GM19025 (cell line): ENCODE results near the gene SLC3A2.

ENCODE experiments used
- ATAC-seq: cut with Tn5 transposase; IDR thresholded peaks from one replicate; pipeline ENCODE4 v1.9.1; 2021; ENCODE audit warnings: mild to moderate bottlenecking, low read depth, moderate library complexity; ENCODE audit not compliant: unreplicated experiment

SLC3A2 gene

DNA sequence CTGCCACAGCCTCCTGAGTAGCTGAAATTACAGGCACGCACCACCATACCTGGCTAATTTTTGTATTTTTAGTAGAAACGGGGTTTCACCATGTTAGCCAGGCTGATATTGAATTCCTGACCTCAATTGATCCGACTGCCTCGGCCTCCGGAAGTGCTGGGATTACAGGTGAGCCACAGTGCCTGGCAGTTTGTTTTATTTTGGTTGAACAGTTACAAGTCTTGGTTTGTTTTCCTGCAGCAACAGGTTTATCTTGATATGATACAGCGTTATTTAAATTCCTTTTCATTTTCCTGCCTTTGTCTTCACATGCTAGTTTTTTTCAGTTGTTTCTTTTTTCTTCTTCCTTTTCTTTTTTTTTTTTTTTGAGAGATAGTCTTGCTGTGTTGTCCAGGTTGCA lies 4.0 kb upstream of the SLC3A2 start:
- ATAC-seq = no peak

DNA sequence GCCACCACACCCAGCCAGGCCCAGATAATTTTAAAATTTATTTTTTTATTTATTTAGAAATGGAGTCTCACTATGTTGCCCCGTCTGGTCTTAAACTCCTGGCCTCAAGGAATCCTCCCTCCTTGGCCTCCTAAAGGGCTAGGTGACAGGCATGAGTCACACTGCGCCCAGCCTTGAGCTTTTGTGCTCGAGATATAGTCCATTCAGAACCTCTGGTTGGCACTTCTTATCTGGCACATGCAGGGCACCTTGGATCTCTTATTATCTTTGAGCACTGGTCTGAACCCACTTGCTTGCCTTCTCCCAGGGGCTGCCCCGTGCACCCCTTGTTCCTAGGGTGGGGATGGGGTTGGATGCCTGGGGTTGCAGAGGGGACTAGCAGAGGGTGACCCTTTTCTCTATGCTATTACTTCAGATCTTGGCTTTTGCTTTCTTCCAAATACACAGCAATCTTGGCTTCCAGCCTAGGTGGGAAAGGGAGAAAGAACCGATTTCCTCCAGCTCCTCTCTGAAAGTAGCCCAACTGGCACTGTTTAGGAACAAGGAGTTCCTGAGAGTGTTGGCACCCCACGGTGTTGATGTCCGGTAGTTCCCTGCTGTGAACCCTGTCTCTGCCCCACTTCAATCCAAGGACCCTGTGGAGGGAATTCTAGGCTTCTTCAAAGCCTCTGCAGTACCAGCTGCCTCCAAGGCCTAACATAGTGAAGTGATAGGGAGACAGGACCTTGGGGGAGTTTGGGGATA lies 1.3 kb upstream of the SLC3A2 start:
- no peak for ATAC-seq

DNA sequence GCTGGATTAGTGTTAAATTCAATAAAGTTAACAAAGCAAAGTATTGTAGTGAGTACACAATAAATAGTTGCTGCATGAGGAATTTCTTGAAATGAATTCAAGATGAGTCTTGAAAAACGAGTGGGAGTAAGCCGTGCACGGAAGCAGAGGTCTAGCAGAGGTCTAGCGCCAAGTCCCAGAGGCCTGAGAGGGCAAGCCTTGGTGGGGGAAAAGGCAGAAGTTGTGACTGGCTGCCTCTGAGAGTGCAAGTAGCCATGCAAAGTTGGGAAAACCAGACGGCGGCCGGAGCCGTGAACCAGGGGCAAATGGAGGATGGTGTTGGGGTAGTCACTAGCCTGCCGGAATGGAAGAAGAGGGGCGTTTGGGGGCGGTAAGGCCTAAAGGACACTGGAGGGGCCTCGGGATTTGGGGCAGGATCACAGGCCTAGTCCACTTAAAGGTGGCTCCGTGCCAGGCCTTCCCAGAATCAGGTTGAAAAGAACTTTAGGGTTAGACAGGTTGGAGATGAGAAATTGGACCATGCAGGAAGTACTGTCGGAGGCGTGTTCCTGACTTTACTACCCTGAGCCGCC lies 379 bp upstream of the SLC3A2 start:
- peak; percentile 7 for ATAC-seq

DNA sequence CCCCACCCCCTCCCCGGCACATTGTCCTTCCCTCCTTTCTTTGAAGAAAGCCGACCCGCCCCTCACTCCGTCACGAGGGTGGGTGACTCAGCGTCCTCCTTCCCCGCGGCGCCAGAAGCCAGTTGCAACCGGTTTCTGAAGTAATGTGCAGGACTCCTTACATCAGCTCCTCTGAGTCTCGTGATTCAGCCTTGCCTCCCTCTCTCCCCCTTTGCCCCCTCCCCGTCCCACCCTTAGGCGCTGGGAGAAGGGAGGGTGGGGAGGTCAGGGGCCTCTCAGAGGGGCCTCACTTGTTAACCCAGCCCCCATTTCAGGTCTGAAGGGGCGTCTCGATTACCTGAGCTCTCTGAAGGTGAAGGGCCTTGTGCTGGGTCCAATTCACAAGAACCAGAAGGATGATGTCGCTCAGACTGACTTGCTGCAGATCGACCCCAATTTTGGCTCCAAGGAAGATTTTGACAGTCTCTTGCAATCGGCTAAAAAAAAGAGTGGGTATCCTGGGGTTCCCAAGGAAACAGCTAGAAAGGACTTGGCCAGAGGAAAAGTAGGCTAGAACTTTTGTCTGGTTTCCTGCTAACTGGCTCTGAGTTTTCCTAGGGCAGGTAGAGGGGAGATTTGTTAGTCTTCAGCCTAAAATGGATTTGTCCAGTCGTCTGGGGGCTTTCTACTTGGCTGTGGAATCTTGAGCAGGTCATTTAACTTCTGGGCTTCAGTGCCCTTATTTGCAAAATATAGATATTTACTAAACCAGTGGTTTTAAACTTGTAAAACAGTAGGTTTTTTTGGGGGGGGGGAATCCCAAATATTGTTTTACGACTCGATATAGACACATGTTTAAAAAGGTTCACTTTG lies 1.1 kb downstream of the SLC3A2 start:
- peak; percentile 26 for ATAC-seq

DNA sequence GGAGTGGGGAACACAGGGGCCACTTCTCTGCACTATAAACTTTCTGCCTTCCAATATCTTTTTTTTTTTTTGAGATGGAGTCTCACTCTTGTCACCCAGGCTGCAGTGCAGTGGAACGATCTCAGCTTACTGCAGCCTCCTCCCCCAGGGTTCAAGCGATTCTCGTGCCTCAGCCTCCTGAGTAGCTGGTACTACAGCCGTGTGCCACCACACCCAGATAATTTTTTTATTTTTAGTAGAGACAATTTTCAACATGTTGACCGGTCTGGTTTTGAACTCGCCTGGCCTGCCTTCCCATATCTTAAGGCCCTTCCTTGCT lies 1.7 kb downstream of the SLC3A2 start:
- no peak for ATAC-seq

DNA sequence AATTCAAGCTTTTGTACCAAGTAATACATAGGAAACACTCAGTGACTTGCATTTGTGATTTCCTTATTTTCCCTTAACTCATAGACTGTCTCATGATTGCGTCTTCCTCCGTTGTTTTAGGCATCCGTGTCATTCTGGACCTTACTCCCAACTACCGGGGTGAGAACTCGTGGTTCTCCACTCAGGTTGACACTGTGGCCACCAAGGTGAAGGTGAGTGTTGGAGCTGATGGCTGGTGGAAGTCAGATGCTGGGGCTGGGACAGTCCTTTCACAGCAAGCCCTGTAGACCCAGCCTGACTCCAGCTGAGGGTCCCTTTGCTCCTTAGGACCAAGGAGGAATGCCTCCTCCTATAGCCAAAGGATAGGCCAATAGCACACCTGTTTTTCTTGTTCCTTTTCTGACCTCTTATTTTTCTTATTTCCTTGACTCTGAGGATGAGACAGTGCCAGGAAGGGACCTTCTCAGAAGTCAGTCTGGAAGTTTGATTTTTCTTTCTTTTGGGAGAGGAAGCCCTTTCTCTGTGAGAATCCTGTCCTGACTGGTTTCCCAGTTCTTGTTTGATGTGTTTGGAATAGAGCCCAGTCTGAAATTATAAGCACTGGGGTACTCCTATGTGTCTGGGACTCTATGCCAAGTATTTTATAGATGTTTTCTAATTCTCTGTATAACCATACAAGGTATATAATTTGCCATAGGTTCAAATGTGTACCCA lies 2.2 kb downstream of the SLC3A2 start:
- ATAC-seq = no peak

DNA sequence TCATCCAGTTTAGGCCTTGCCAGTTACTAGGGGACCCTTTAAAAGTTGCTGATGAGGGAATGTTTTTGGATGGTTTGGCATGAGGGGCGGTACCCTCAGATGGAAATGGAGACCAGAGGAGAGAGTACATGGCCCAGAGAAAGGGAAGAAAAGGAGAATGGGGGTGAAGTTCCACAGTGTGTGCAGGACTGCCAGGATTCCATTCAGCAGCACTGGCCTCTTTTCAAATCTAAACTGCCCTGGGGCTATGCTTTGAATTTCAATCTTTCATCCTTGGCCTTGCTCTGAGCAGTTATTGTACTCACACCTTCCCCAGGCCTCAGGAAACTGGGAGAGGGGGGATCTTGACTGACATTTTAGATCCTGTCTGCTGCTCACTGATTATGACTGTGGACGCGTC lies 3.0 kb downstream of the SLC3A2 start:
- no peak for ATAC-seq

DNA sequence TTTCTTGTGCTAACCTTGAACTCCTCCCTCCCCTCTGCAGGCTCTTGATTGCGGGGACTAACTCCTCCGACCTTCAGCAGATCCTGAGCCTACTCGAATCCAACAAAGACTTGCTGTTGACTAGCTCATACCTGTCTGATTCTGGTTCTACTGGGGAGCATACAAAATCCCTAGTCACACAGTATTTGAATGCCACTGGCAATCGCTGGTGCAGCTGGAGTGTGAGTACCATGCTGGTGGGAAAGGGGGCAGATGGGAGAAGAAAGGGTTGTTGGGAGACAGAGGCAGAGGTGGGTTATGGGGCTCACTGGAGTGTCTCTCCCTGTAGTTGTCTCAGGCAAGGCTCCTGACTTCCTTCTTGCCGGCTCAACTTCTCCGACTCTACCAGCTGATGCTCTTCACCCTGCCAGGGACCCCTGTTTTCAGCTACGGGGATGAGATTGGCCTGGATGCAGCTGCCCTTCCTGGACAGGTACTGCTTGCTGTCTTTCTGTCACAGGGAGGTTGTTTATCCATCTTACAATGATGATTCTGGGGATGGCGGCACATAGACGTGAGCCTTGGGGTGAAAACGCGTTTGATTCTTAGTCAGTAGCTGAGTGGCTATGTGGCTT lies 4.5 kb downstream of the SLC3A2 start:
- ATAC-seq = no peak

DNA sequence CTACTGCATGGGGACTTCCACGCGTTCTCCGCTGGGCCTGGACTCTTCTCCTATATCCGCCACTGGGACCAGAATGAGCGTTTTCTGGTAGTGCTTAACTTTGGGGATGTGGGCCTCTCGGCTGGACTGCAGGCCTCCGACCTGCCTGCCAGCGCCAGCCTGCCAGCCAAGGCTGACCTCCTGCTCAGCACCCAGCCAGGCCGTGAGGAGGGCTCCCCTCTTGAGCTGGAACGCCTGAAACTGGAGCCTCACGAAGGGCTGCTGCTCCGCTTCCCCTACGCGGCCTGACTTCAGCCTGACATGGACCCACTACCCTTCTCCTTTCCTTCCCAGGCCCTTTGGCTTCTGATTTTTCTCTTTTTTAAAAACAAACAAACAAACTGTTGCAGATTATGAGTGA lies 7.7 kb downstream of the SLC3A2 start:
- no peak for ATAC-seq

DNA sequence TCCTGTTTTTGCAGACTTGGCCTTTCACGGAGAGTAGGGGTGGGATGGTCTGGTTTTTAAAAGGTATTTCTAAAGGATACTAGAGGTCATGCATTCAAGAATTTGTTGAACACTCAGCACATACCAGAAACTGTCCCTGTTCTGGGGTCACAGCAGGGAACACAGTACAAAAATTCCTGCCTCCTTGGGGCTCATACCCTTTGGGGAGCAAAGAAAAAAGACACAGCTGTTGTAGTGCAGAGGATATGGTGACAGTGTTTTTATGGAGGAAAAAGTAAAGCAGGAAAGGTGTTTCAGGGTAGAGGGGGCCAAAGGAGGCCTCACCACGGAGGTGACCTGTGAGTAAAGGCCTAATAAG lies 8.4 kb downstream of the SLC3A2 start:
- ATAC-seq = no peak

DNA sequence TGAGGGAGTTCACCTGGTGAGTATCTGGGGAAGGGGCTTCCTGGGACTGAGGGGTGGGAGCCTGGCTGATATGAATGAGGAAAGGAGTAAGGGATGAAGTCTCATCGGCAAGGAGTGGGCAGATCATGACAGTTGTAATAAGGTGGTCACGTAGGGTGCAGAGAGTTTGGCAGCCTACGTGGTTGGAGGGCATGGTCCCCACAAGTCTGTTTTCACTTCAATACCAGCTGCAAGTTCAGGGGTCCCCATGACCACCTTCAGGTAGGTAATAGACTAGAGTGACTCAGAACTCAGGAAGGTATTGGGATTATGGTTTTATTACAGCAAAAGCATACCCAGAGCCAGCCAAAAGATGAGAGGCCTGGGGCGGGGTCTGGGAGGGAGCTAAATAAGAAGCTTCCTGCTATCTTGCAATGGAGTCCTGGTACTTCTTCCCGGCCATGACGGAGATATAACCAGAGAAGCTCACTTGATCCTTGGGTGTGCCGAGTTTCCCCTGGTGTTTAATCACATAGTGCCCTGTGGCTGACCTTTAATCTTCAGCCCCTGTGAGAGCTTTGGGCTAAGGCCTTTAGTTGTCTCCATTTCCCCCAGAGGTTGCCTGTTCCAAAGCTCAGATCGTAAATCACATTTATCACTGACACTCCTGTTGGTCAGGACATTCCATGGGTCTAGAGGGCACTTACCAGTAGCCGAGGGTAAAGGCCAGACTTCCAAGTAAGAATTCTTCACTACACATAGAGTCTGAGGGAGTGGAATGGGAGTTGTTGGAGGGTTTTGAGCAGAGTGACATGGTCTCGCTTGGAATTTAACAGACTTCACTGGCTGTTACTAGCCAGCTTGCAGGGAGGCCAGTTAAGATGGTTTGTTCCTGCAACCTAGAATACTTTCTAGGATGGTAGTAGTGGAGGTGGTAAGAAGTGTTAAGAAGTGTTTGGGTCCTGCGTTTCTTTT lies 9.1 kb downstream of the SLC3A2 start:
- ATAC-seq = no peak

DNA sequence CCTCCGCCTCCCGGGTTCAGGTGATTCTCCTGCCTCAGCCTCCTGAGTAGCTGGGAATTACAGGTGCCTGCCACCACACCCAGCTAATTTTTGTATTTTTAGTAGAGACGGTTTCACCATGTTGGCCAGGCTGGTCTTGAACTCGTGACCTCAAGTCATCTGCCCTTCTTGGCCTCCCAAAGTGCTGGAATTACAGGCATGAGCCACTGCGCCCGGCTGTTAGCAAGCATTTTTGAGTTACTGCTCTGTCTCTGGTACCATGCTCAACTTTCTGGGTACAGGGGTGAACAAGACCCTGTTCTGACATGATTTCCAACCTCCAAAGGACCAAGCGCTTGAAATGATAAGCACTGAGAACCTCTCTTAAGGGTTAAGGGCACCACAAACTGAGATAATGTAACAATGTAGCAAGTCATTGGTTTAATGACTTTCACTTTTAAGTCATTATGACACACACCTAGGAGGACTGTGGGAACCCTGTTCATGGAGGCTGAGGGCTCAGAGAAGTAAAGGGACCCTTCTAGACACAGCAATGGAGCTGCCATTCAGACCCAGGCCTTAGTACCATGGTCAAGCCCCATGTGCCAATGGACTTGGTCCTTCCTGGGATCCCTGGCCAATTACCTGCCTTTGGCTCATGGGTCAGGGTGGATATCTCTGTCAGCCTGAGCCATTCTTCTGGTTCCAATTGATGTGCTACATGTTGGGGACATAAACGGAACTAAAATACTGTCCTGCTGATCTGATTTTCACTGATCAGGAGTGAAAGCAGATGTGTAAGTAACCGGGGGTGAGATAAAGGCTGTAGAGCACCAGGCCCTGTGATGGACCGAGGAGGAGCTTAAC lies 11.6 kb downstream of the SLC3A2 start:
- no peak for ATAC-seq

DNA sequence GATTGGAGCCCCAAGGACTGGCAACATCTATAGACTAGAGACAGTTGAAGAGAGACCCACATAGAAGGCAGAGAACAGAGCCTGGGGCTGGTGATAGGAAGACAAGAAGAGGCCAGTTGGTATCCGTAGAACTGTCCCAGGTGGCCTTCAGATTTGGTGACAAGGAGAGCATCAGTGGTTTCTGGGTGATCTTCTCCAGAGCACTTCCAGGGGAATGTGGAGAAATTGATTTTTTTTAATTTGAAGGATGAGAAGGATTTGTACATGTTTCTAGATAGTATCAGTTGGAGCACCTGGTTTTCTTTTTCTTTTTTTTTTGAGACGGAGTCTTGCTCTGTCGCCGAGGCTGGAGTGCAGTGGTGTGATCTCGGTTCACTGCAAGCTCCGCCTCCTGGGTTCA lies 14.8 kb downstream of the SLC3A2 start:
- ATAC-seq = no peak

DNA sequence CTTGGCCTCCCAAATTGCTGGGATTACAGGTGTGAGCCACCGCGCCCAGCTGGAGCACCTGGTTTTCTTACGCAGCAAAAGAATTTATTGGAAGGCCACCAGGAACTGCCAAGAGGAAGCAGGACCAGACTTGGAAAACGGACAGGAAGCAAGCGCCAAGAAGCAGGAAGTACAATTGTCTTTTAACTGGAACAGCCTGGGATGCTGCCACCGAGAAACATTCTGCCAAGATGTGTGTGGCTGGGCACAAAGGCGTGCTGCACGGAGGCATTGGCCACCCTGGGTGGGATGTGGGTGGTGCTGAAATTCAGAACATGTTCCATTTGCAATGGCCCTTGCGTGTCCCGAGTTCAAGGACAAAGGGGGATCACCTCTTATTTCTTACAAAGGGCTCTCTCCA lies 15.4 kb downstream of the SLC3A2 start:
- no peak for ATAC-seq

DNA sequence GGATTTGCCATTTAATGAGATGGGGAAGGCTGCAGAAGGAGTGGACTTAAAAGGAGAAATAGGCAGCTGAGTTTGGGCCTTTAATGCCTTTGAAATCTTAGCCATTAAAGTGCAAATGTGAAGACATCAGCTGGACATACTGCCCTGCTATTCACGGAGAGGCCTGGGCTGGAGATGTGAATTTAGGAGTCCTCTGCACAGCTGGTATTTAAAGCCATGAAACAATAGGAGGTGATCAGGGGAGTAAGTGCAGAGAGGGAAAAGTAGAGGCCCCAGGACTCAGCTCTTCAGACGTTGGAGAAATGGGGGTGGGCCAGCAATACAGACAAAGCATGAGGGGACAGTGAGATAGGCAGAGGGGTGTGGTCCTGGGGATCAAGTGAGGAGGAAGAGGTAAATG lies 16.6 kb downstream of the SLC3A2 start:
- ATAC-seq = no peak

DNA sequence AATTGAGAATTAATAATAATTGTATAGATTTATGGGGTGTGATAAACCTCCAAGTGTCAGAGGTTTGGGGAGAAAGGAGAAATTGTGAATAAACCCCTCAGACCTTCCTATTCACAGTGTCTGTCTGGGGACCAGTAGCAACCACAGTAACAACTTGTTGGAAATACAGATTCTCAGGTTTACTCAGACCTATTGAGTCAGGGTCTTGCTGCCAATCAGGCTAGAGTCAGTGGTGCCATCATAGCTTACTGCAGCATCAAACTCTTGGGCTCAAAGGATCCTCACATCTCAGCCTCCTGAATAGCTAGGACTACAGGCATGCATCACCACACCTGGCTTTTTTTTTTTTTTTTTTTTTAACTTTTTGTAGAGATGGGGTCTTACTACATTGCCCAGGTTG lies 17.3 kb downstream of the SLC3A2 start:
- ATAC-seq = no peak

DNA sequence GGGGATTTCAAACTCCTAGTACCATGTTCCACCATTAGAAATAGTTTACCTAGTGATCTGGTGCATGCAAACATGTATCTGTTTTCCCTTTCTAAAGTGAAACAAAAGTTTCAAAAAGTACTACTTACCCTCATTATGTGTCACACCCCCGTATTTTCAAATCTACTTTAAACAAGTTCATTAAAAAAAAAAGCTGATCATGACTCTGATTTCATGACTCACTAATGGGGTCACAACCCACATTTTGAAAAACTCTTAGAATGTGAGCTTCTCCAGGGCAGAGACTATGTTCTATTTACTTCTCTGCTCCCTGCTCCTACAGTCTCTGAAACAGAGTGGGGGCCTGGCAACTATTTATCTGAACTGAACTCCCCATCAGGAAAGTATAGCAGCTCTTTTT lies 22.2 kb downstream of the SLC3A2 start:
- ATAC-seq = no peak

DNA sequence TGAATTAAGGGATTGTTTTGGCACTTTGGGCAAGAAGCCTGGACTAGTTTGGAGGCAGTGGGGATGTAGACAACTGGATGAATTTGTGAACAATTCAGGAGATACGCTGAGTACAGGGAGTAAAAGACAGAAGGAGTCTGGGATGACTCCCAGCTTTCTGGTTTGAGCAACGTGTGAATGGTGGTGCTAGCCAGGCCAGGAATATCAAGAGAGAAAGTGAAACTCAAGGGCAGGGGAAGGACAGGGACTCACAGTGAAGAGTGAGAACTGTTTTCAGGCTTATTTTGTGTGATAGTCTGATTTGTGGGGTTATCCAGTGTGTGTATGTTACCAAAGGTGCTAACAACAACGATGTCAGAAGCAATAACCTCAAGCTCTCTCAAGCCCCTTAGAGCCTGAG lies 24.6 kb downstream of the SLC3A2 start:
- ATAC-seq = no peak
